Measurements from ENCODE around the gene PBX1.
A peak's percentile ranks its signal among the peaks of the same experiment; 100 is the strongest.

PBX1 gene

GRCh38 chr1:164589408-164589807, 30.4 kb downstream of the PBX1 start:
- H3K9me3 ChIP-seq (ENCODE audit: control insufficient read depth, insufficient read depth, low read depth, low read length) = no peaks in the 10 kb centered on the region
- ChIA-PET CTCF (interaction anchor here (0.6 kb wide), 1 partner anchor 440 kb away, joined by 3 read pairs; no protein-coding TSS in a partner anchor), POLR2A (interaction anchor here (1.9 kb wide), 1 partner anchor 31 kb away, joined by 4 read pairs; the partner anchor contains the start of gene PBX1)

GRCh38 chr1:164589961-164590507, 31.1 kb downstream of the PBX1 start:
- Histone ChIP-seq H3K27ac (ENCODE audit: extremely low read depth, low read depth, low read length) (peak overlapping the region; percentile 93), H3K36me3 (ENCODE audit: control insufficient read depth in 2 of 2, insufficient read depth in 1 of 2, low read length in 2 of 2) (no peaks in the 10 kb centered on the region), H3K9me3 (ENCODE audit: control insufficient read depth, insufficient read depth, low read depth, low read length) (no peaks in the 10 kb centered on the region), H3K4me1 (ENCODE audit: control insufficient read depth, insufficient read depth, low read length) (peaks cover 29% of the 10 kb centered on the region), H3K4me3 (ENCODE audit: low read depth, low read length) (no peak overlapping the region)
- ChIA-PET POLR2A (interaction anchor here (1.9 kb wide), 1 partner anchor 31 kb away, joined by 4 read pairs; the partner anchor contains the start of gene PBX1), CTCF (interaction anchor here (0.6 kb wide), 1 partner anchor 441 kb away, joined by 3 read pairs; no protein-coding TSS in a partner anchor)
- TF ChIP-seq ZNF792 (tag by site-specific recombination; IDR thresholded peaks at IDR 0.05) (no peak), HOXD13 (CRISPR knock-in tag; IDR thresholded peaks at IDR 0.05; ENCODE audit: borderline replicate concordance) (no peak), GLIS1 (tag by site-specific recombination; IDR thresholded peaks at IDR 0.05) (peak; percentile 58), PRDM1 (tag by site-specific recombination; IDR thresholded peaks at IDR 0.05) (no peak), ZNF488 (tag by site-specific recombination; IDR thresholded peaks at IDR 0.05) (no peak), FEZF1 (tag by site-specific recombination; IDR thresholded peaks at IDR 0.05) (peak; percentile 72), ZNF600 (tag by site-specific recombination; IDR thresholded peaks at IDR 0.05) (peak; percentile 87), ZNF121 (tag by site-specific recombination; IDR thresholded peaks at IDR 0.05) (peak; percentile 99), ZSCAN4 (tag by site-specific recombination; IDR thresholded peaks at IDR 0.05) (no peak), ZNF239 (tag by site-specific recombination; IDR thresholded peaks at IDR 0.05) (no peak), ZNF146 (tag by site-specific recombination; IDR thresholded peaks at IDR 0.05) (no peak)
- TF ChIP-seq, protein P1, sequence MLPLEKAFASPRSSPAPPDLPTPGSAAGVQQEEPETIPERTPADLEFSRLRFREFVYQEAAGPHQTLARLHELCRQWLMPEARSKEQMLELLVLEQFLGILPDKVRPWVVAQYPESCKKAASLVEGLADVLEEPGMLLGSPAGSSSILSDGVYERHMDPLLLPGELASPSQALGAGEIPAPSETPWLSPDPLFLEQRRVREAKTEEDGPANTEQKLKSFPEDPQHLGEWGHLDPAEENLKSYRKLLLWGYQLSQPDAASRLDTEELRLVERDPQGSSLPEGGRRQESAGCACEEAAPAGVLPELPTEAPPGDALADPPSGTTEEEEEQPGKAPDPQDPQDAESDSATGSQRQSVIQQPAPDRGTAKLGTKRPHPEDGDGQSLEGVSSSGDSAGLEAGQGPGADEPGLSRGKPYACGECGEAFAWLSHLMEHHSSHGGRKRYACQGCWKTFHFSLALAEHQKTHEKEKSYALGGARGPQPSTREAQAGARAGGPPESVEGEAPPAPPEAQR (tag by site-specific recombination; IDR thresholded peaks at IDR 0.05) = no peak

More at GRCh38 chr1:164589408-164589807, 30.4 kb downstream of the PBX1 start:
- peak overlapping the region; percentile 93 for H3K27ac ChIP-seq (ENCODE audit: extremely low read depth, low read depth, low read length)
- no peak overlapping the region for H3K4me3 ChIP-seq (ENCODE audit: low read depth, low read length)
- H3K36me3 ChIP-seq (ENCODE audit: control insufficient read depth in 2 of 2, insufficient read depth in 1 of 2, low read length in 2 of 2) = no peaks in the 10 kb centered on the region
- TF ChIP-seq PRDM4 (tag by site-specific recombination; IDR thresholded peaks at IDR 0.05) (no peak), ZNF777 (tag by site-specific recombination; IDR thresholded peaks at IDR 0.05; ENCODE audit: borderline replicate concordance) (no peak), ZNF37A (tag by site-specific recombination; IDR thresholded peaks at IDR 0.05) (no peak), EGR2 (tag by site-specific recombination; IDR thresholded peaks at IDR 0.05; ENCODE audit: low read depth) (no peak), ZSCAN4 (tag by site-specific recombination; IDR thresholded peaks at IDR 0.05) (no peak), ZNF571 (tag by site-specific recombination; IDR thresholded peaks at IDR 0.05) (no peak), MZF1 (tag by site-specific recombination; IDR thresholded peaks at IDR 0.05; ENCODE audit: borderline replicate concordance) (no peak), ZNF561 (tag by site-specific recombination; IDR thresholded peaks at IDR 0.05; ENCODE audit: borderline replicate concordance) (no peak)
- TF ChIP-seq, protein P2, sequence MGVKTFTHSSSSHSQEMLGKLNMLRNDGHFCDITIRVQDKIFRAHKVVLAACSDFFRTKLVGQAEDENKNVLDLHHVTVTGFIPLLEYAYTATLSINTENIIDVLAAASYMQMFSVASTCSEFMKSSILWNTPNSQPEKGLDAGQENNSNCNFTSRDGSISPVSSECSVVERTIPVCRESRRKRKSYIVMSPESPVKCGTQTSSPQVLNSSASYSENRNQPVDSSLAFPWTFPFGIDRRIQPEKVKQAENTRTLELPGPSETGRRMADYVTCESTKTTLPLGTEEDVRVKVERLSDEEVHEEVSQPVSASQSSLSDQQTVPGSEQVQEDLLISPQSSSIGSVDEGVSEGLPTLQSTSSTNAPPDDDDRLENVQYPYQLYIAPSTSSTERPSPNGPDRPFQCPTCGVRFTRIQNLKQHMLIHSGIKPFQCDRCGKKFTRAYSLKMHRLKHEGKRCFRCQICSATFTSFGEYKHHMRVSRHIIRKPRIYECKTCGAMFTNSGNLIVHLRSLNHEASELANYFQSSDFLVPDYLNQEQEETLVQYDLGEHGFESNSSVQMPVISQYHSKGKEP (tag by site-specific recombination; IDR thresholded peaks at IDR 0.05) = no peak
- H3K4me1 ChIP-seq (ENCODE audit: control insufficient read depth, insufficient read depth, low read length) = peaks cover 30% of the 10 kb centered on the region
